ENCODE data around the gene SMG6.

The SMG6 gene

GRCh38 chr17:2253768-2254406, 49.7 kb downstream of the SMG6 start:
- no peak overlapping the region for H3K27ac ChIP-seq

DNA sequence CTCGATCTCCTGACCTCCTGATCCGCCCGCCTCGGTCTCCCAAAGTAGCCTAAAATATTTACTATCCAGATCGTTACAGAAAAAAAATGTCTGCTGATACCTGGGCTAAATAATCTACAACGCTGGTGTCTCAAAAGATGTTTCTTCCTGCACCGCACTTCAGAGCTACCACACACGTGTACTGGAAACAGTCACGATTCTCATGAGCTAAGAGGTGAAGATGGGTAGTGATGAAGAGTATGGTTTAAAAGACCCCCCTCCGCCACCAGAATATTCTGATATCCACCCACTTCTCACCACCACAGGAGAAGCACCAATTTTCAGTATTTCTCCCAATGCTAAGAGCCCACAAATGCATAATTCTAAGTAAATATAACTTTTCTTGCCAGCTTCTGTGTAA, 50.2 kb downstream of the SMG6 start:
- TF ChIP-seq, protein P1, sequence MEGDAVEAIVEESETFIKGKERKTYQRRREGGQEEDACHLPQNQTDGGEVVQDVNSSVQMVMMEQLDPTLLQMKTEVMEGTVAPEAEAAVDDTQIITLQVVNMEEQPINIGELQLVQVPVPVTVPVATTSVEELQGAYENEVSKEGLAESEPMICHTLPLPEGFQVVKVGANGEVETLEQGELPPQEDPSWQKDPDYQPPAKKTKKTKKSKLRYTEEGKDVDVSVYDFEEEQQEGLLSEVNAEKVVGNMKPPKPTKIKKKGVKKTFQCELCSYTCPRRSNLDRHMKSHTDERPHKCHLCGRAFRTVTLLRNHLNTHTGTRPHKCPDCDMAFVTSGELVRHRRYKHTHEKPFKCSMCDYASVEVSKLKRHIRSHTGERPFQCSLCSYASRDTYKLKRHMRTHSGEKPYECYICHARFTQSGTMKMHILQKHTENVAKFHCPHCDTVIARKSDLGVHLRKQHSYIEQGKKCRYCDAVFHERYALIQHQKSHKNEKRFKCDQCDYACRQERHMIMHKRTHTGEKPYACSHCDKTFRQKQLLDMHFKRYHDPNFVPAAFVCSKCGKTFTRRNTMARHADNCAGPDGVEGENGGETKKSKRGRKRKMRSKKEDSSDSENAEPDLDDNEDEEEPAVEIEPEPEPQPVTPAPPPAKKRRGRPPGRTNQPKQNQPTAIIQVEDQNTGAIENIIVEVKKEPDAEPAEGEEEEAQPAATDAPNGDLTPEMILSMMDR (conservative IDR thresholded peaks at IDR 0.05): no peak
- no peak overlapping the region for H3K27ac ChIP-seq

More at GRCh38 chr17:2253768-2254406, 49.7 kb downstream of the SMG6 start:
- TF ChIP-seq, protein P1 (conservative IDR thresholded peaks at IDR 0.05): no peak

DNA sequence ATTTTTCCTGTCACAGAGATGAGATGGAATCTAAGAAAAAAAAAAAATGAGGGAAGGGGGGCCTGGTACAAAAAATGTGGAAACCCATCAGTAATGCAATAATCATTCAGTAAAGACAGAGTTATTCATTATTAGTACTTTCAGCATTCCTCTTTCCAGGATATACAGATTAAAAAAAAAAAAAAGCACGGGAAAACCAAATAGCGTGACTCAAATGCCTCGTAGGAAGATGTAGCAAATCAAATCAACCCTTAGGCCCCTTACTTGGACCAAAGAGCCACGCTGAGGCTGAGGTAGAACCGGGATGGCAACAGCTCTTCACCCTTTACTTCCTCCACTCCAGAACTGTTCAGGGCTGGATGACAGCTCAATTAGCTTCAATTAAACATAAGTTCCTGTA, 52.5 kb downstream of the SMG6 start:
- no peak overlapping the region for H3K27ac ChIP-seq
- TF ChIP-seq, protein P1 (conservative IDR thresholded peaks at IDR 0.05): no peak

DNA sequence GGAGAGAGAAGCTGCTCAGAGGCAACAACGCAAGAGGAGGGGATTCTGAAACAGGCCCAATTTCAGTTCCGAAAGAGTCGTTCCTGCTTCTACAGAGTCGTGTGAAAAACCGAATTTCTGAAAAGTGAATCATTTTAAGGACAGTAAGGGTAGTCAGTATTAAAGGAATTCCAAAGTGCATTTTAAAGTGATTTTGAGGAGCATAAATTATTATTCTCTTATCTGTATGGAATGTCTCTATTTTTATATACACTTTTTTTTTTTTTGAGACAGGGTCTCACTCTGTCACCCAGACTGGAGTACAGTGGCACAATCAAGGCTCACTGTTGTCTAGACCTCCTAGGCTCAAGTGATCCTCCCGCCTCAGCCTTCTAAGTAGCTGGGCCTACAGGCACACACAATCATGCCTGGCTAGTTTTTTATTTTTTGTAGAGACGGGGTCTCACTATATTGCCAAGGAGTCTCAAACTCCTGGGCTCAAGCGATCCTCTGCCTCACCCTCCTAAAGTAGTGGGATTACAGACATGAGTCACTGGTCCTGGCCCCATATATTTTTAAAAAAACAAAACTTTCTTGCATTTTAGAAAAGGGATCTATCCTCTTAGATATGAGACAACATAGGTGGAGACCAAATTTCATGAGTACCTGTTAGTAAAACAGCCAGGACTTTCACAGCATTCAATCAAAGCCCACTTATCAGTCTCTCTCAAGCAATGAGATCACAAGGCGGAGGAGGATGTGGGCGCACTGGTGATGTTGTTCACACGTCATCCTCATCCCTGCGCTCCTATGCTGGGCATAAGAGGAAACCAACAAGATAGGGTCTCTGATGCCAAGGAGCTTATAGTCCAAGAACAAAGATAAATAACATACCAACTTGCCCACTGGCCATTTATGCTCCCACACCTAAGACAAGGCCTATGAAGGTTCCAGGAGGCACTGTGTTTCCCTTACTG, 53.2 kb downstream of the SMG6 start:
- TF ChIP-seq, protein P1 (conservative IDR thresholded peaks at IDR 0.05): no peak
- H3K27ac ChIP-seq: no peak overlapping the region

GRCh38 chr17:2247005-2247404, 56.6 kb downstream of the SMG6 start:
- TF ChIP-seq, protein P1 (conservative IDR thresholded peaks at IDR 0.05): no peak

GRCh38 chr17:2244545-2245525, 58.8 kb downstream of the SMG6 start:
- H3K27ac ChIP-seq: no peak overlapping the region
- TF ChIP-seq, protein P1 (conservative IDR thresholded peaks at IDR 0.05): peak; percentile 99

More at GRCh38 chr17:2247005-2247404, 56.6 kb downstream of the SMG6 start:
- H3K27ac ChIP-seq: no peak overlapping the region
